Lower lobe of right lung (tissue), 2 donors: ENCODE results near the gene PKIG. TPM values are rescaled to one million over a fixed set of nuclear protein-coding genes. Genes with fewer than 3 reads are reported as not detected.
"Not testable (repeated sequence)": the region's sequence is repeated elsewhere in the genome, so short reads cannot be mapped to it uniquely, and the experiment has no call there.

Experiments used
- ATAC-seq, 2 donors: fragments of 200-7000 bp; cut with Tn5 transposase; one replicate each; pipeline ENCODE4 v1.9.1; 2020 to 2022; ENCODE audit warnings: mild to moderate bottlenecking in 2 of 2, moderate library complexity in 2 of 2
- DNase-seq: peaks from one replicate; pipeline ENCODE4 v3.0.0-alpha.2; 2020
- H3K27ac ChIP-seq: fragments of 200-600 bp; one replicate; pipeline ENCODE4 v1.8.0; 2022
- H3K27me3 ChIP-seq: fragments of 200-600 bp; one replicate; pipeline ENCODE4 v1.8.0; 2022; ENCODE audit warnings: low read depth
- H3K36me3 ChIP-seq: fragments of 200-600 bp; one replicate; pipeline ENCODE4 v1.8.0; 2022; ENCODE audit warnings: mild to moderate bottlenecking
- H3K4me1 ChIP-seq: fragments of 200-600 bp; one replicate; pipeline ENCODE4 v1.8.0; 2022
- H3K4me3 ChIP-seq: fragments of 200-600 bp; one replicate; pipeline ENCODE4 v1.8.0; 2022; ENCODE audit warnings: mild to moderate bottlenecking
- H3K9me3 ChIP-seq: fragments of 200-600 bp; one replicate; pipeline ENCODE4 v1.8.0; 2022
- intact Hi-C: fragments of 100-400 bp; cut with DNase I; formaldehyde crosslinking; loops from one replicate; pipeline ENCODE4 v1.11.0; 2022
- total RNA-seq: library from RNA; stranded (reverse); fragmentation: NEBNext Ultra II Directional; extraction: Animal tissue kit (Norgen Biotek cat#: 25700); gene quantifications from one replicate; pipeline ENCODE4 v1.2.1, GENCODE V29; 2021
- TF ChIP-seq, protein P1 (sequence below): fragments of 200-600 bp; IDR thresholded peaks from one replicate; pipeline ENCODE4 v1.8.0; 2022; ENCODE audit warnings: antibody characterized with exemption, mild to moderate bottlenecking
- donor health status: DM: no; HTN: yes; CAD: no; lungs with severe emphysema.

PKIG gene
- total RNA-seq, 1 donor from 2014 or later = 61.6 TPM

DNA sequence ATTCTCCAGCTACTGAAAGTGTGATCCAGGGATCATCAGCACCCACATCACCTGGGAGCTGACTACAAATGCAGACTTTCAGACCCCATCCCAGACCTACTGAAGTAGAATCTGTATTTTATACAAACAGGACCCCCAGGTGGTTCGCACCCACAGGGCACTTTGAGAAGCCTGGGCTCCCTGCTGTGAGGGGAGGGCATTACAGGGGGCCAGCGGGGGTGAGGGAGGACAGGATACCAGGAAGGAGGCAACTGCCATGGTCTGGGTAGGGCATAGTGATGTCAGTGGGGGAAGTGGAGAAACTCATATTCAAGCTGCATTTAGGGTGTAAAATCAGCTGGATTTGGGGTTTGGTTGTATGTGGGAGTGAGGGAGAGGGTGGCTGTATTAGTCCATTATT is 71.2 kb downstream of the PKIG start:
- DNase-seq (no peak), ATAC-seq (no peak)
- Histone ChIP-seq H3K4me1 (peaks cover 17% of the 10 kb centered on the region), H3K9me3 (no peaks in the 10 kb centered on the region), H3K36me3 (no peaks in the 10 kb centered on the region), H3K27ac (no peak overlapping the region), H3K4me3 (no peak overlapping the region), H3K27me3 (no peaks in the 10 kb centered on the region)
- TF ChIP-seq, protein P1, sequence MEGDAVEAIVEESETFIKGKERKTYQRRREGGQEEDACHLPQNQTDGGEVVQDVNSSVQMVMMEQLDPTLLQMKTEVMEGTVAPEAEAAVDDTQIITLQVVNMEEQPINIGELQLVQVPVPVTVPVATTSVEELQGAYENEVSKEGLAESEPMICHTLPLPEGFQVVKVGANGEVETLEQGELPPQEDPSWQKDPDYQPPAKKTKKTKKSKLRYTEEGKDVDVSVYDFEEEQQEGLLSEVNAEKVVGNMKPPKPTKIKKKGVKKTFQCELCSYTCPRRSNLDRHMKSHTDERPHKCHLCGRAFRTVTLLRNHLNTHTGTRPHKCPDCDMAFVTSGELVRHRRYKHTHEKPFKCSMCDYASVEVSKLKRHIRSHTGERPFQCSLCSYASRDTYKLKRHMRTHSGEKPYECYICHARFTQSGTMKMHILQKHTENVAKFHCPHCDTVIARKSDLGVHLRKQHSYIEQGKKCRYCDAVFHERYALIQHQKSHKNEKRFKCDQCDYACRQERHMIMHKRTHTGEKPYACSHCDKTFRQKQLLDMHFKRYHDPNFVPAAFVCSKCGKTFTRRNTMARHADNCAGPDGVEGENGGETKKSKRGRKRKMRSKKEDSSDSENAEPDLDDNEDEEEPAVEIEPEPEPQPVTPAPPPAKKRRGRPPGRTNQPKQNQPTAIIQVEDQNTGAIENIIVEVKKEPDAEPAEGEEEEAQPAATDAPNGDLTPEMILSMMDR = no peak
- intact Hi-C loops = no loop called here

DNA sequence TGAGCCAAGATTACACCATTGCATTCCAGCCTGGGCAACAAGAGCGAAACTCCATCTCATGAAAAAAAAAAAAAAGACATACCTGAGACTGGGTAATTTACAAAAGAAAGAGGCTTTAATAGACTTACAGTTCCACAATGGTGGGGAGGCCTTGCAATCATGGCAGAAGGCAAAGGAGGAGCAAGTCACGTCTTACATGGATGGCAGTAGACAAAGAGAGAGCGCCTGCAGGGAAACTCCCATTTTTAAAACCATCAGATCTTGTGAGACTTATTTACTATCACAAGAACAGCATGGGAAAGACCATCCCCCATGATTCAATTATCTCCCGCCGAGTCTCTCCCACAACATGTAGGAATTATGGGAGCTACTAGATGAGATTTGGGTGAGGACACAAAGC is 71.8 kb downstream of the PKIG start:
- H3K36me3 ChIP-seq, H3K27ac ChIP-seq, intact Hi-C loops, H3K9me3 ChIP-seq, DNase-seq, H3K4me3 ChIP-seq, ATAC-seq, H3K27me3 ChIP-seq: not testable (repeated sequence)
- peaks cover 17% of the 10 kb centered on the region for H3K4me1 ChIP-seq

DNA sequence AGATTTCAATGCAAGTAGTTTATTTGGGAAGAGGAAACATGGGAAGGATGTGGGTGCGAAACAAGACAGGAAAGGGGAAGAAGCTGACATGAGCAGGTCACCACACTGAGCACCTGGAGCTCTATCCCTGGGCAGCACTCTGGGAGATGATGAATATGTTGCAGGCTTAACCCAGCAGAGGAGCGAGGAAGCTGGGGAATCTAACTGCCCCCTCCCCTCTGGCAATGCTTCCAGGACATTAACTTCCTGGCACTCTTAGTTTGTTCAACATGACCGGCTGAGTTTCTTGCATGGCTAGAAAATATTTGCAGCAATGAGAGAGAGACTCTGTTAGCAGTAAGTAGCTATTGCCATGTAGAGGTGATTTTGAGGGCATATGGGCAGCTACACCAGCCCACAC is 74.1 kb downstream of the PKIG start:
- DNase-seq = no peak
- H3K36me3 ChIP-seq = no peaks in the 10 kb centered on the region
- intact Hi-C loops = no loop called here
- no peak overlapping the region for H3K4me3 ChIP-seq
- no peaks in the 10 kb centered on the region for H3K27me3 ChIP-seq
- peaks cover 7% of the 10 kb centered on the region for H3K4me1 ChIP-seq
- no peaks in the 10 kb centered on the region for H3K9me3 ChIP-seq
- no peak for ATAC-seq
- TF ChIP-seq, protein P1 = no peak
- H3K27ac ChIP-seq = no peak overlapping the region

DNA sequence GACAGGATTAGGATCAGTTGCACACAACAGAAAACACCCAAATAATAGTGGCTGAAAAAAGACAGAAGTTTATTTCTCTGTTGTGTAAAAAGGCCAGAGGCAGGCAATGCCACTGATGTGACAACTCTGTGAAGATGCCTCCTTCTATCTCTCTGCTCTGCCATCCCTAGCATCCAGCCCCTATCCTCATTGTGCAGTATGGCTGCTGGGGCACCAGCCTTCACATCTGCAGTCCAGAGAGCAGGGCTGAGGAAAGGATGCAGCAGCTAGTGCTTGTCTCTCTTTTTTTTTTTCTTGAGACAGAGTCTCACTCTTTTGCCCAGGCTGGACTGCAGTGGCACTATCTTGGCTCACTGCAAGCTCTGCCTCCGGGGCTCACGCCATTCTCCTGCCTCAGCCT is 75.5 kb downstream of the PKIG start:
- Histone ChIP-seq H3K36me3 (no peaks in the 10 kb centered on the region), H3K4me3 (no peak overlapping the region), H3K9me3 (no peaks in the 10 kb centered on the region), H3K27me3 (no peaks in the 10 kb centered on the region), H3K4me1 (peaks cover 7% of the 10 kb centered on the region), H3K27ac (no peak overlapping the region)
- TF ChIP-seq, protein P1 = no peak
- intact Hi-C loops = no loop called here
- DNase-seq (no peak), ATAC-seq (no peak)

DNA sequence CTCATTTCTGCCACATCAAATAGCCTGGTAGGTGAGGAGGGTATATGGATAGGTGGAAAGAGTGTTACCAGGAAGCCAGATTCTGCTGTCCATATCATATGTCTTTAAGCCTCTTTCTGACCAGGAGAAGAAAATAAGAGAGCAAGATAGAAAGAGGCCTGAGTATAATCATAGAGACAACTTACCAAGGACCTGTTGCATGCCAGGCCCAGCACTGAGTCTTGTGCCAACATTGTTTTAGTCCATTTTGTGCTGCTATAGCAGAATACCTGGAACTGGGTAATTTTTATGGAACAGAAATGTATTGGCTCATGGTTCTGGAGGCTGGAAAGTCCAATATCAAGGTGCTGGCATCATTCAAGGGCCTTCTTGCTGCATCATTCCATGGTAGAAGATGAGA is 76.4 kb downstream of the PKIG start:
- H3K36me3 ChIP-seq = no peaks in the 10 kb centered on the region
- no peaks in the 10 kb centered on the region for H3K4me1 ChIP-seq
- TF ChIP-seq, protein P1 = no peak
- no peaks in the 10 kb centered on the region for H3K27me3 ChIP-seq
- DNase-seq (no peak), ATAC-seq (no peak)
- intact Hi-C loops = no loop called here
- no peaks in the 10 kb centered on the region for H3K9me3 ChIP-seq
- H3K4me3 ChIP-seq = no peak overlapping the region
- H3K27ac ChIP-seq = no peak overlapping the region

DNA sequence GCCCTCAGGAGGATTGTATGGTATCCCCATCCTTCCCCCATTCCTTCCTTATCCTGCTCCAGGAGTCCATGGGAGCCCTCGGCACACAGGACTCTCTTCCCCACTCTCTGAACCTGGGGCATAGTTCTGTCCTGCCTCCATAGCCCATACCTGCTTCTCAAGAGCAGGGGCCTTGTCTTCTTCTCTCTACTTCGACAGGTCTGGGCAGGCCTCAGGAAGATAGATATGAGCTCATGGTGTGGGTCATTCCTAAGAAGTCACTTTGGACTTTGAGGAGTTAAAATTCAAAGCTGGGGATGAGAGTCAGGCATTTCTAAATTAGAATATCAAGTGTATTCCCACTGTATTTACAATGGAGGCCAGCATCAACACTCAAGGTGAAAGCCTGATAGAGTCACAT is 77.6 kb downstream of the PKIG start:
- intact Hi-C loops = no loop called here
- H3K9me3 ChIP-seq = no peaks in the 10 kb centered on the region
- ATAC-seq = no peak

More for the DNA sequence above, 77.6 kb downstream of the PKIG start:
- no peaks in the 10 kb centered on the region for H3K4me1 ChIP-seq
- H3K27ac ChIP-seq = no peak overlapping the region
- DNase-seq = no peak
- no peak overlapping the region for H3K4me3 ChIP-seq
- TF ChIP-seq, protein P1 = no peak
- no peaks in the 10 kb centered on the region for H3K27me3 ChIP-seq
- H3K36me3 ChIP-seq = no peaks in the 10 kb centered on the region
